Measurements from ENCODE around the gene ANKRD13A.

The ANKRD13A gene

DNA sequence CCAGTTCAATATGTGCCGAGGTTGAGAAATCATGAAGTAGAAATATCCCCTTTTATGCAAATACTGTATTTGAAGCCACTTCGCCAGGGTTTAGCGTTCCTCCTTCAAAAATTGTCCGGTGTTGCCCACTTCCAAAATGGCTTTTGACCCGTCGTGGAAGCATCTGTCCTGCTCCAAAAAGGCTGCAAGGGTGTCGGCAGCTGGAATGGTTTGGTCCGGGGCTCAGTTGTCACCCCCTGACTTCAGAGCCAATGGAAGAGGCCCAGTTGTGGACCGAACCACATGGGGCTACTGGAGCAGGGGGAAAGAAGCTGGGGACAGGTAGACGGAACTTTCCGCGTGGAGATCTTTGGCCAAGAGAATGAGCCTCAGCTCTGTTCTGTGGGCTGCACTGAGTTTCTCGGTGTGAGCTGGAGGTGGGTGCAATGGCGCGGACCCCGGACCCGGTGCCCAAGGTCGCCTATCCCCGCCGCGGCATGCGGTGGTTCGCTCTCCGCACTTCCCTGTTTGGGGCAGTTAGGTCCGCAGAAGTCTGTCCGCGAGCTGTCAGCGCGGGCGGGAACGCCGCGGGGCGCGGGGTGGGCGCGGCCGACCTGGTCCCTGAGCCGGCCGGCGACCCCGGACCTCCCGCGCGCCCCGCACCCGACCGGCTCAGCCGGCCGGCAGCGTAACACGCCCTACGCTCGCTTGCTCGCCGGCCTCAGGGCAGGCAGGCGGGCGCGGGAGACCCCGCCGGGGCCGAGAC lies at the start of gene ANKRD13A:
ANKRD13A (plus strand) TSS at position 527 of the 745 bp plus-strand sequence. CDS start 259 bp downstream, outside the sequence.
- no peak for FAIRE-seq

DNA sequence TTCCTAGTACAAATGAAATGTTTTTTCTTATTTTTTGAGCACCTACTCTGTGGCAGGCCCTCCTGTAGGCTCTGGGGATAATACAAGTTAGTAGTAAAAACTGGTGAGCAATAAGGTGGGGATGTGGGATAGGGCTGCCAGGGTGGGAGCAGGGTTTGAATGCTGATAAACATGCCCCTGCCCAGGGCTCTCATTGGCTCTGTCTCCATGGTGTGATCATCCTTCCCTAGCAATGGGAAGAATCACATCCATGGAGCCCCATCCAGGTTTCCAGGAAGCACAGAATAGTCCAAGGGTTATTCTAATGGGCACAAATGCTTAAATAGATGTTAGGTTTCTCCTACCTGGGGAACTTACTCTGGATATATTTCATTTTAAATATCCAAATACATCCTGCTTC lies 48.6 kb upstream of the ANKRD13A start:
- FAIRE-seq, result no peak

DNA sequence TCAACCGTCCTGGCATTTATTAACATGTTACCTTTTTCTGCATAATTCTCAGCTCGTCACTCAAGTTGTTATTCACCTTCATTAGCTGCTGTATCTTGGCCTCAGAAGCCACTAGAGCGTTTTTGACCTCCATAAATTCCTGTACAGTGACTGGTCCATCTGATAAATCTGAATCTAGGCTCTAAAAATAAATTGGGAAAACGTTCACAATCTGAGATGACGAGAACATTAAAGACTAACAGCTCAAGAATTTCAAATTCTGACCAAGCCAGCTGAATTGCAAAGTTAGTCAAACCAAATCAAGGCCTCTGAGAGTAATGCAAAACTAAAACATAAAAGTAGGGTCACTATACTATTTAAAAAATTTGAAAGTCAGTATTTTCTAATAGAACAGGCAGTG lies 48.1 kb upstream of the ANKRD13A start:
- no peak for FAIRE-seq

DNA sequence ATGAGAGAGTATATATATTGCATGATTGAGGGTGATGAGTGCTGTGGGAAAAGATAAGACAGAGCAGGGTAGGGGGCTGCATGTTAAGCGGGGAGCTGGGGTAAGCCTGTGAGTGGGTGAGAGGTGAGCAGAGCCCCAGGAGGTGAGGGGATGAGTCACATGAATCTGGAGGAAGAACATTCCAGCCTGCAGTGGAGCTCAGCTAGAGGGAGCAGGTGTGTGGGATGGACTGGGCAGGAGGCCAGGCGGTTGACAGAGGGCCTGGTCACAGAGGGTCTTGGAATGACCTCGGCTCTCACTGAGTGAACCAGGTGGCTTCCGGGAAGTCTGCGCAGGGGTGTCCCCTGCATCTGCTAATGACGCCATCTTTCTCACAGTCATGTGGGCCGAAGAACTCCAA lies 47.5 kb upstream of the ANKRD13A start:
- FAIRE-seq, result no peak

DNA sequence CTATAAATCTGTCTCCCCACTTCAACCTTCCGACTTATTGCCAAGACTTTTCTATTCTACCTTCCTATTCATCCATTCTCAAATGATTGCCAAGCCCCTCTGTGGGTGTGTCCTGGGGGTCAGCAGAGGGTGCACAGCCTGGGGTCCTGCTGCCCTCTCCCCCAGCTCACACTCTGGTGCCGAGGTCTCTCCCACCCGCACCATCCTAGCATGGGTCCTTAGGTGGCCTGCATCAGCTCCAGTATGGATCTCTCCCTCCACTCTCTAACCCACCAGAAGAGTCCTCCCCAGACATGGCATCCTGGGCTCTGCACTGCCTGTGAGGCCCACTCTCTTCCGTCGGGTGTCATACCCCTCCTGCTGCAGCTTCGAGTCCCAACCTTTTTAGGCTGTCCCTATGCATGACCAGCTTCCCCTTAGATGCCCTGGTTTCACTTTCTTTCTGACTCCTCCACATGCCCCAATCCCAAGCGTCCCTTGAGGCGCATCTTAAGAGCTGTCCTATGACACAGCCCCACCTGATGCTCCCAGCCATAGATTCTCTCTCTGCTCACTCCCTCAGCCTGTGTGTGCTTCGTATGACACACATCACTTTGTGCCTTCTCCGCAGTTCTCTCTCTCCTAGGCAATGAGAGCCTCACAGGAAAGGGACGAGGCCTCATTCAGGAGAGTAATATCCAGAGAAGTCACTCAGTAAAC lies 46.9 kb upstream of the ANKRD13A start:
- FAIRE-seq, result no peak

DNA sequence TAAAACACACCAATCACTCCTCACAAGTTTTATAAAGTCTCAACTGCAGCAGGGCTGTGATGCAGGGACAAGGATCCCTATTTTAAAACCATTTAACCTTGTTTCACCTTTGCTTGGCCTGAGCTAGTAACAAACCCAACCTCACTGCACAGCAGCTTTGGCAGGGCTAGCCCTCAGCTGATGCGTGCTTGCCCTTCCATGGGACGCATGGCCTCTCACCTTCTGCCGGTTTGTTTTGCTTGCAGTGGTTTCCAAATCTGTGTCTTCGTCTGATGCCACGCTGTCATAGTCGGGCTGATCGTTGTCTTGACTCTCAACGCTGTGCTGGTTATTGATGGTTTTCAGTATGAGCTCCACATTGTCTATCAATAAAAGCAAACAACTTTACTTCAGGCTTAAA lies 46.4 kb upstream of the ANKRD13A start:
- FAIRE-seq, result no peak

DNA sequence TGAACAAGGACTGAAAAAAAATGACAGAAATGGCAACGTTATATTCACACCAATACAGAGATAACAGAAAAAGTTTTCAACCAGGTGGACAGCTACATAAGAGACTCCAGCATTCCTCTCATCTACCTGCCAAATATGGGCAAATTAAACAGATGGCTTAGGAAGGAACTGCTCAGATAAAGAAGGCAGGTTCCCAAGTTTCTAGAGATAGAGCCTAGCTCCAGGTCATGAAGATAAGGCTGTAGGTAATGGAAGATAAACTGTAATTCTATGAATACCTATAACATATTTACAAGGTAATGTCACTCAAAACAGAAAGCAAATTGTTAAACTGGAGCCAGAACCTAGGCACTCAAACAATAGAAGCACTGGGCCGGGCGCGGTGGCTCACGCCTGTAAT lies 45.6 kb upstream of the ANKRD13A start:
- FAIRE-seq, result no peak

DNA sequence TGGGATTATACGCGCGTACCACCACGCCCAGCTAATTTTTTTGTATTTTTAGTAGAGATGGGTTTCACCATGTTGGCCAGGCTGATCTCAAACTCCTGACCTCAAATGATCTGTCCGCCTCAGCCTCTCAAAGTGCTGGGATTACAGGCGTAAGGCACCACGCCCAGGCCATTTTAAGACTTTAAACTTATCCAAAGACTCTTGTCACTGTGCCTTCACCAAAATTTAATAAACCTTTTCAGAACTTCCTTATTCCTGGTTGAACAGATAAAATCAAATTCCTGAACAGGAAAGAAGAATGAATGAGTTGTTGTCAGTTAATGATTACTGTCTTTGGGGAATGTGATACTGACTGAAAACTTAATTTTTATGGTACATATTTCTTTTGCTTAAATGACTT lies 40.9 kb upstream of the ANKRD13A start:
- no peak for FAIRE-seq

DNA sequence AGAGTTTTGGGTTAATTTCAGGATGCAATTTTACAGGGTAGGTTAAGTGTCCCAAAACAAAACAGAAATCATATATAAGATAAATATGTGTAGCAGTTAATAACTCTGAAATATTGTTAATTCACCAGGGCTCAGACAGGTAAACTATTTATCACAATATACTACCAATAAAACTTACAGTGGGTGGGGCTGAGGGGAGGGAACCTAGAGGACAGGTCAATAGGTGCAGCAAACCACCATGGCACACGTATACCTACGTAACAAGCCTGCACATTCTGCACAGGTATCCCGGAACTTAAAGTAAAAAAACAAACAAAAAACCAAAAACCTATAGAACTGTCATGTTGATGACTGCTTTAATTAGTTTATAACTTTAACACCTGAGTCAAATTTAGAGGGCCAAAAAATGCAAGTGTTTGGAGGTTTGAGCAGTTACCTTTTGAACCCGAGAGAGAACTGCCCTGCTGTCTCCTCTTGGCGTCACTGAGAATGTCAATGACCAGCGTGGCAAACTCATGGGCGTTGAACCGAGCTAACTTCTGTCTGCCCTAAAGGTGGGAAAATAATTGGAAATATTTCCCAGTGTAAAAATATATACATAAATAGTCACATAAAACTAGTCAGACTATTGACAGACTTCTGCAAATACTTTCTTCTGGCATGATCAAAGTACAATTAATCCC lies 39.7 kb upstream of the ANKRD13A start:
- FAIRE-seq, result no peak

DNA sequence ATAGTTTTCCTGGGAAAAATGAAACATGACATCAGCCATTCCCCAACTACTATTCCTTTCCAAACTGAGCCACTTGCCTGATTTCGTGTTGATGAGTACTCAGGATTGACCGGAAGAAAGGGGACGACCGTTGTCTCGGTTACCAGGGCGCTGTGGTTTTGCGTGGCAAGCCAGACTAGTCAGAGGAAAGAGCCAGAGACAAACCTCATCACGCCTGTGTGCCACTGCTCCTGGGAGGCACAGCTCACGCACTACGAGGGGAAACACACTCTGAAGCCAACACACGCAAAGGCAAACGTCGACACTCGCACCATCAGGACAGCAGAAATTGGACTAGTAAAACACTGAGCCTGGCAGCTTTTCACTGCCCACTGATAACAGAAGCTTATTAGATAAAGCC lies 38.0 kb upstream of the ANKRD13A start:
- FAIRE-seq, result no peak

DNA sequence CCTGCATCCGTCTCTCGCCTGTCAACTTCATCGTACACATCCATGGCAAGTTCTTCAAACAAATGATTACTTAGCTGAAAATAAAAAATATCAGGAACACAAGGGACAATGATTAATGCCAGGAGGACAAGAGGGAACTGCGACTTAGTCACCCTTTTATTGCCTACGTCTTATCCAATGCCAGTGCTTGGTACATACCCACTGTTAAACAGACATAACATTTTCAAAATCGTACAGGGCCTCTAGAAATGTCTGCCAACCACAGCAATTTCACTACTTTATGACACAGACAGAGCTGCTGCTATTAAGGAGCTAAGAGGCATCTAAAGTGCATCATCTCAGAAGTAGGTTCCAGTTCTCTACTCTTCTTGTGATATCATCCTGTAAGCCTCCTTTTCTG lies 37.6 kb upstream of the ANKRD13A start:
- FAIRE-seq, result no peak

DNA sequence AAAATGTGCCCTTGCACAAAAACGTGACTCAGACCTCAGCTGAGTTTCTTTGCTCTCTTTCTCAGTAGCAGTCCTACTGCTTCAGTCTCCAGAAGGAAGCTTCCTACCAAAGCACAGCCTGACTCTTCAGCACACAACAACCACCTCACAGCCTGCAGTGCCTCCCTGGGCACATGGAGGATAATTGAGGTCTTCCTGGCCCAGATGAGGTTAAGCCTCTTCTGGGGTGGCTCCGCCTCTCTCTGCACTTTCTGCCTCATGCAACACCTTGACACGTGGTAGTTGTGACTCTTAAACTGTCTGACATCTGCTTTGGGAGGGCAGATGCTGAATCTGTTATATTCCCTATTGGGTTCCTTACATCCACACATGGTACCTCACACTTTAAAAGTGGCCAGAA lies 36.8 kb upstream of the ANKRD13A start:
- FAIRE-seq, result no peak

DNA sequence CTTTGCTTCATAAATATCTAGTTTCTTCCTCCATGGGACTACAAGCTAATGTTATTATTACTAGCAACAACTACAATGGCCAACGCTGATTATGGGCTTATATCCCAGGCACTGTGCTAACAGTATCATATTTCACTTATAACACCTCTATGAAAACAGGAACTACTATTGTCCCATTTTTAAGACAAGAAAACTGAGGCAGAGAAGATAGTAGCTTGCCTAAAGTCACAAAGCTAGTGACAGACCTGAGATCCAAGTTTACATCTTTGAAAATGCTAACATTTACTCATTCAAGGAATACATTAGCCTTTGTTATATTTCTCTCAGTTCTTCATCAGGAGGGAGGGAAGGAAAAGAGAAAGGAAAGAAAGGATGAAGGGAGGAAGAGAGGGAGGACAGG lies 35.9 kb upstream of the ANKRD13A start:
- no peak for FAIRE-seq

DNA sequence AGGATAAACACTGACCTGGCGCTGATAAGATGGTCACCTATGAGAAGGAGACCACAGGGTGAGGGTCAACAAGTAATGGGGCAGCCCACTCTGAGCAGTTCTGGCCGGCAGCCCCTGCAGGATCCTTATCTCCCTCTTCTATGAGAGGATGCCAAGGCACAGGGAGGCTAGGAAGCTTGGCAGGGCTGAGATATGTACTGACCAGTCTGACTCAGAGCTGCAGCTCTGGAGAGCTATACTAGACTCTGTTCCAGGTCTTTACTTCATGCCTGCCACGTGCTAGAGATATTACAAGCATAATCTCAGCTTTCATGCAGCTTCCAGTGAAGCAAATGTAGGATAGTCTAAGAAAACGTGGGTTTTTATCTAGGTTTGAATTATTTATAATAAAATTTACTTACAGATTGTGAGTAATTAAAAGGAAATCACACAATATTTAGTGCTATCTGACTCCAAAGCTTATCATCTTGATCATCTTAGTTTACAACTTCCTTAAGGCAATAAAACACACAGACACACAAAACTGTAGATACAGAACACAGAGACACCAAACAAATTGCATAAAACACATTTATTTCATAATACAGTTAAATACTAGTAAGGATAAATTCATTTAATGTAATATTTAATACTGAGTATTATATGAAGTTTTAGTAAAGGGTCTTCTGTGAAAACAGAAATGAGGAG lies 35.3 kb upstream of the ANKRD13A start:
- no peak for FAIRE-seq

DNA sequence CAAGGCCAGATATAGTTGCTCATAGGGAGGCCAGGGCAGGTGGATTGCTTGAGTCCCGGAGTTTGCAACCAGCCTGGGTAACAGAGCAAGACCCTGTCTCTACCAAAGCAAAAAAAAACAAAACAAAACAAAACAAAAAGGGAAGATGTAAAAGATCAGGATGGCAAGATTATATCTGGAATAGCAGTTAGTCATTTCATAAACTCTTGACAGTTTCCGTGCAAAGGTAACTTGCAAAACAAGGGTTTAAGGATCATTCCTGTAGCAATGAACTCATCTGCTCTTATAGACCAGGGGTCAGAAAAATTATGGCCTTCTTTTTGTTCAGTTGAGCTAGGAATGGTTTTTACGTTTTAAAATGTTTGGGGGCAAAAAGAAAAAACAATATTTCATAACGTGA lies 32.7 kb upstream of the ANKRD13A start:
- FAIRE-seq, result no peak

DNA sequence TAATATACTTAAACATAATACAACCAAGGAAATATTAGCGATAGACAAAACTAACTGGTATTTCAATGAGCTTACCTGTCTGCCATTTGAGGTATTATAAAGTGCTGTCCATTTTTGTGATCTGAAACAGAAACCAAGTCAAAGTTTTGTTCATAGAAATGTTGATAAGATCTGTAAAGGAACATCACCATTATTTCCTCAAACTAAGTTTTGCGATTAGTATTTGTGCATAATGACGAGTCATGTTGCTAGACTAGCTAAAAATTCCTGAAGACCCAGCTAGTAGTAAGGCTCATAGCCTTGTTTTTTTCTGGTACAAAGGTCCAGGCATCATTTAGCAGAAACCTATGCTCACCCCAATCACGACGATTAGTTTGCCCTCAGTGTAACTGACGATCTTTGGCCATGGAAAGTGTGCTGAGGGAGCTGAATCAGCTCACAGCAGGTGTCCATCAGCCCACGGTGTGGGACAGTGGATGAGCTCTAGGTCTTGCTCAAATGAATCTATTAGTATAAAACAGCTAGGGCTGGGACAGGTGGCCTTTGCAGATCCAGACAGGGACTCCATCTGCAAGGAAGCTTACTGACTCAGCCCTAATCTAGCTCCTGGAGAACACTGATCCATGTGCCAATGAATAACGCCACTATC lies 31.7 kb upstream of the ANKRD13A start:
- FAIRE-seq, result no peak

DNA sequence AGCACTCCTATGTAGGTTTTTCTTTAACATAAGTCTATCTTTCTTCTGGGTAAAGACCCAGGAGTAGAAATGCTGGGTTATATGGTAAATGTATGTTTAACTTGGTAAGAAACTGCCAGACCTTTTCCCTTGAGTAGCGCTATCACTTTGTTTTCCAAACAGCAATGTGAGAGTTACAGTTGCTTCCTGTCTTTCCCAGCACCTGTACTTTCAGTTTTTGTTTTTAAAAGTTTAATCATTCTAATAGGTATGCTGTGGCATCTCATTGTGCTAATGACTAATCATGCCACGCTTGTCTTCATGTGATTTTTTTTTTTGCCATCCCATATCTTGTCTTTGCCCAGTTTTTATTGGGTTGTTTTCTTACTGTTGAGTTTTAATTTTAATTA lies 31.2 kb upstream of the ANKRD13A start:
- FAIRE-seq, result no peak

DNA sequence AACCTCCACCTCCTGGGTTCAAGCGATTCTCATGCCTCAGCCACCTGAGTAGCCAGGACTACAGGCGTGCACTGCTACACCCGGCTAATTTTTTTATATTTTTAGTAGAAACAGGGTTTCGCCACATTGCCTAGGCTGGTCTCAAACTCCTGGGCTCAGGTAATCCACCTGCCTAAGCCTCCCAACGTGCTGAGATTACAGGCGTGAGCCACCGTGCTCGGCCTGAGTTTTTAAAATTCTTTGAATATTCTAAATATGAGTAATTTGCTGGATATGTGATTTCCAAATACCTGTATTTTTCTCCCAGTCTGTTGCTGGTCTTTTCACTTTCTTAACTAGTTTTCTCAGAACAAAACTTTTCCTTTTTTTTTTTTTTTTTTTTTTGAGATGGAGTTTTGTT lies 30.4 kb upstream of the ANKRD13A start:
- FAIRE-seq, result no peak

DNA sequence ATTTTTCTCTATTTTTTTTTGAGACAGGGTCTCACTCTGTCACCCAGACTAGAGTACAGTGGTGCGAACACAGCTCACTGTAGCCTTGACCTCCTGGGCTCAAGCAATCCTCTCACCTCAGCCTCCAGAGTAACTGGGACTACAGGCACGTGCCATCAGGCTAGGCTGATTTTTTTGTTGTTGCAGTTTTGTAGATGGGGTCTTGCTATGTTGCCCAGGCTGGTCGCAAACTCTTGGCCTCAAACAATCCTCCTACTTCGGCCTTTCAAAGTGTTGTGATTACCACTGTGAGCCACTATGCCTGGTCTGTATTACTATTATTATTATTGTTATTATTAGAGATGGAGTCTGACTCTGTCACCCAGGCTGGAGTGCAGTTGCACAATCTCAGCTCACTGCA lies 26.4 kb upstream of the ANKRD13A start:
- FAIRE-seq, result no peak

DNA sequence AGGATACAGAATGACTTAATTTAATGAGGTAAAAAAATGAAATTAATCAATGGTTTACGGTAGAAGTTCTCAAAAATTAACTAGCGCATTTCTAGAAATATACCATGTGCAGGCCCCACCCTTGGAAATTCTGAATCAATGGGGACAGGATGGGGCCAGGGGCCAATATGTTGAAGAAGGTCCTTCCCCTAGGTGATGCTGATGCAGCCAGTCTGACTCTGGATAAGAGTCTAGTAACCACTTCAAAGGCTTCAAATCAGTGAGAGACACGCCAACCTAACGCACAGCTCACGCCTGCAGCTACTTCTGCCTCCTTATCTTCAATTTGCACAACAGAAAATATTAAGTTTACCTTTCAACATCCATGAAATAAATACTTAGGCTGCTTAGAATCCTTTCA lies 17.9 kb upstream of the ANKRD13A start:
- no peak for FAIRE-seq

DNA sequence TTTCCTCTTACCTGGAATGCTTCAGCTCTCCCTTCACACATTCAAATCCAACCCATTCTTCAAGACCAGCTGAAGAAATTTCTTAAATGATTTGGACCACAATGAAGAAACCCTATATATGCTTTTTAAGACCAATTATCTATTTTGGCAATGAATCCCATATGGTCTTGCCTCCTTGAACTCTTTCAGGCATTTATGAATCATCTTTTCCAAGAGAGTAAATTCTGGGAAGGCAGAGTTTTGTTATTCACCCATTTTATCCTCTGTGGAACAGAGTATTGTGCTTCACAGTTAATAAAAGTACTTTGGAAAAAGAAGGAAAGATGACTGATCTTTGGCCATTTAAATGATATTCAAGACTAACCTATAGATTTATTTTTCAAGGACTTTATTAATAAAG lies 17.0 kb upstream of the ANKRD13A start:
- no peak for FAIRE-seq

DNA sequence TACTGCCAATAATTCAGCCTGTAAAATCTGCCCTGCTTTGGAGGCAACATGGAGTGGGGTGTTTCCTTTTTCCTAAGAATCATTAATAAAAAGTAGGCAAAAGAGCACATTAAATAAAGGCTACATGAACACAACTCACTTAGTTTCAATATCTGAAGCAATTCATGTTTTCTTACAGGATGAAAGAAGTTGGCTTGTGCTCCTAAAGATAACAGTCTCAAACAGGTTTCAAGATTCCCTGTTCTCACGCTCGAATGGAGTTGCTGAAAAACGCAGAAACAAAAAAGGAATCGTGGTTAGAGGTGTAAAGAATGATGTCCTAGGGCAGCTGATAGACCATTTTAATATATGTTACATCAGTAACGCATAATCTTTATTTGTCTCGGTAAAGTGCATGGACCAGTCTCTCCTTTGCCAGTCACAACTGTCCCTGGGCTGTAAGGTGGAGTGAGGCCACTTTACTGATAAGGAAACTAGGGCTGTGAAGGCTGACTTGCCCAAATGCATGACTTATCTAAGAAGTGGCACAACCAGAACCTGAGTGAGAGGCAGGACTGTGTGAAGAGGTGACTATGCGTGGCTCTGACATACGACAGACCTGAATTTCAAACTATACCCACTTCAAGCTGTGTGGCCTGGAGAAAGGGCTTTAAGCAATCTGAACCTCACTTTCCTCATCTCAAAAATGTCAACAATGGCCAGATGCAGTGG lies 15.6 kb upstream of the ANKRD13A start:
- FAIRE-seq, result no peak
